Stimulated activated CD4-positive, alpha-beta T cell treated with anti-CD3 and anti-CD28 coated beads, Interleukin-2, amount 100 ng/mL, for 48 hours (primary cell): ENCODE results near the gene ZMYND10.
"Not testable (repeated sequence)": the region's sequence is repeated elsewhere in the genome, so short reads cannot be mapped to it uniquely, and the experiment has no call there.

ENCODE experiments used
- DNase-seq, 2 donors: peaks; one replicate each; pipeline ENCODE4 v3.0.0-alpha.2; 2020

Gene ZMYND10

GRCh38 chr3:50324351-50325112 is 21.0 kb downstream of the ZMYND10 start:
- peak; percentile 61 for DNase-seq

- no peak for DNase-seq
These were observed 21.8 kb downstream of the ZMYND10 start for GRCh38 chr3:50323614-50324199.

- no peak for DNase-seq
These were observed 22.4 kb downstream of the ZMYND10 start for GRCh38 chr3:50323092-50323600.

- no peak for DNase-seq
These were observed 23.0 kb downstream of the ZMYND10 start, which contains the start of gene HYAL2 for GRCh38 chr3:50322386-50323091. Gene HYAL2, minus strand, starts transcription at chr3:50322745. Its CDS starts 2,256 bp downstream, at chr3:50320489.

- DNase-seq, result no peak
These were observed 23.5 kb downstream of the ZMYND10 start for GRCh38 chr3:50322115-50322385.

GRCh38 chr3:50321336-50322114 is 24.0 kb downstream of the ZMYND10 start:
- peak; percentile 75 to 76 for DNase-seq

- peak; percentile 52 to 58 for DNase-seq
These were observed 24.6 kb downstream of the ZMYND10 start for GRCh38 chr3:50320853-50321335.

GRCh38 chr3:50319894-50320625 is 25.5 kb downstream of the ZMYND10 start:
- no peak for DNase-seq

- no peak for DNase-seq
These were observed 26.2 kb downstream of the ZMYND10 start for GRCh38 chr3:50319181-50319893.

- DNase-seq, result no peak
These were observed 26.9 kb downstream of the ZMYND10 start for GRCh38 chr3:50318615-50319014.

GRCh38 chr3:50318163-50318562 is 27.4 kb downstream of the ZMYND10 start:
- no peak for DNase-seq

- no peak for DNase-seq
These were observed 28.2 kb downstream of the ZMYND10 start for GRCh38 chr3:50317300-50317699.

GRCh38 chr3:50316657-50317242 is 28.8 kb downstream of the ZMYND10 start:
- no peak for DNase-seq

GRCh38 chr3:50314816-50315215 is 30.7 kb downstream of the ZMYND10 start:
- no peak for DNase-seq

- no peak for DNase-seq
These were observed 31.2 kb downstream of the ZMYND10 start for GRCh38 chr3:50314342-50314741.

GRCh38 chr3:50312041-50312440 is 33.5 kb downstream of the ZMYND10 start:
- DNase-seq, result not testable (repeated sequence)

- DNase-seq, result no peak
These were observed 40.9 kb downstream of the ZMYND10 start for GRCh38 chr3:50304601-50305000.

GRCh38 chr3:50303013-50303815 is 42.3 kb downstream of the ZMYND10 start, which contains the start of gene HYAL1:
Gene HYAL1, minus strand, starts transcription at chr3:50303574. Its CDS starts 618 bp downstream, at chr3:50302956.
- no peak for DNase-seq

GRCh38 chr3:50302095-50303012 is 43.2 kb downstream of the ZMYND10 start:
- DNase-seq, result no peak
